Keratinocyte (primary cell): ENCODE data around the gene ZNF385A. TPM values are rescaled to one million over a fixed set of nuclear protein-coding genes. Genes with fewer than 3 reads are reported as not detected.

Source experiments
- DNase-seq: peaks from one replicate; pipeline ENCODE4 v3.0.0-alpha.2; 2011; ENCODE audit warnings: low read depth, missing footprints, low spot score
- FAIRE-seq: peaks from 2 replicates; lab custom pipeline; 2011; peaks lifted over from hg19 to GRCh38; lab: Jason Lieb, UNC
- H2AFZ ChIP-seq: 2 replicates; pipeline ENCODE4 v1.6.0; 2012; ENCODE audit warnings: low read length, control low read depth, inconsistent platforms; ENCODE audit not compliant: control insufficient read depth
- H3K27ac ChIP-seq: 2 replicates; pipeline ENCODE4 v1.5.1; 2011; ENCODE audit warnings: low read length; ENCODE audit not compliant: control insufficient read depth, insufficient read depth
- H3K27me3 ChIP-seq: 3 replicates; pipeline ENCODE4 v1.6.0; 2011; ENCODE audit warnings: low read length; ENCODE audit not compliant: control insufficient read depth, insufficient read depth; ENCODE audit errors: extremely low read depth
- H3K36me3 ChIP-seq, 2 experiments: 2 replicates in 1 of 2; 3 replicates in 1 of 2; pipeline ENCODE4 v1.5.1; 2011; ENCODE audit warnings: low read length in 2 of 2, mild to moderate bottlenecking in 1 of 2; ENCODE audit not compliant: control insufficient read depth in 2 of 2, insufficient read depth in 2 of 2; ENCODE audit errors: extremely low read depth in 1 of 2
- H3K4me1 ChIP-seq: 3 replicates; pipeline ENCODE4 v1.5.1; 2011; ENCODE audit warnings: low read length; ENCODE audit not compliant: control insufficient read depth, insufficient read depth; ENCODE audit errors: extremely low read depth
- H3K4me2 ChIP-seq: 3 replicates; pipeline ENCODE4 v1.6.0; 2011; ENCODE audit warnings: low read depth, low read length; ENCODE audit not compliant: control insufficient read depth, insufficient read depth; ENCODE audit errors: extremely low read depth
- H3K4me3 ChIP-seq, 3 experiments: fragments of 200-600 bp in 1 of 3; sonication (generic) in 1 of 3; 2 replicates in 2 of 3; 3 replicates in 1 of 3; pipeline ENCODE4 v1.5.1; 2011 to 2016; ENCODE audit warnings: low read length in 3 of 3, mild to moderate bottlenecking in 3 of 3, control low read depth in 2 of 3, inconsistent platforms in 1 of 3, low read depth in 1 of 3, mixed read lengths in 1 of 3, mixed run types in 1 of 3, moderate library complexity in 1 of 3; ENCODE audit not compliant: control insufficient read depth in 2 of 3, insufficient read depth in 2 of 3; ENCODE audit errors: extremely low read depth in 1 of 3
- H3K79me2 ChIP-seq: 2 replicates; pipeline ENCODE4 v1.6.0; 2012; ENCODE audit warnings: low read length; ENCODE audit not compliant: control insufficient read depth, insufficient read depth
- H3K9ac ChIP-seq: 3 replicates; pipeline ENCODE4 v1.6.0; 2011; ENCODE audit warnings: low read length; ENCODE audit not compliant: control insufficient read depth, insufficient read depth; ENCODE audit errors: extremely low read depth
- H3K9me1 ChIP-seq: 3 replicates; pipeline ENCODE4 v1.6.0; 2011; ENCODE audit warnings: low read length; ENCODE audit not compliant: control insufficient read depth, insufficient read depth; ENCODE audit errors: extremely low read depth
- H3K9me3 ChIP-seq: 2 replicates; pipeline ENCODE4 v1.5.1; 2012; ENCODE audit warnings: low read depth, low read length; ENCODE audit not compliant: control insufficient read depth
- H4K20me1 ChIP-seq: 3 replicates; pipeline ENCODE4 v1.6.0; 2011; ENCODE audit warnings: low read length; ENCODE audit not compliant: control insufficient read depth, insufficient read depth; ENCODE audit errors: extremely low read depth
- CTCF ChIP-seq, 3 experiments: IDR thresholded peaks in 1 of 3; conservative IDR thresholded peaks in 1 of 3; optimal IDR thresholded peaks in 1 of 3; 2 replicates in 2 of 3; 3 replicates in 1 of 3; pipeline versions ENCODE3 to v1.5.1; 2011; ENCODE audit warnings: low read length in 3 of 3, mild to moderate bottlenecking in 3 of 3, moderate library complexity in 2 of 3, control low read depth in 1 of 3, inconsistent platforms in 1 of 3; ENCODE audit not compliant: insufficient read depth in 2 of 3; ENCODE audit errors: extremely low read depth in 1 of 3
- EZH2 ChIP-seq: IDR thresholded peaks from one replicate; pipeline ENCODE4 v1.6.1; 2012; ENCODE audit warnings: inconsistent platforms, mild to moderate bottlenecking, low read length, moderate library complexity
- dilution Hi-C: fragments of 300-500 bp; cut with MboI; formaldehyde crosslinking; loops from one replicate; pipeline ENCODE4 v1.7.0; 2020; ENCODE audit warnings: low sequenced_read_pairs; ENCODE audit not compliant: extremely low pct_ligation_motif_present
- polyA plus RNA-seq, 5 experiments: library from polyadenylated mRNA; depleted of rRNA in 3 of 5; stranded (reverse) in 3 of 5; stranded (forward) in 1 of 5; unstranded in 1 of 5; fragments of >200 nt; gene quantifications; 1 replicate in 1 of 5; 2 replicates in 3 of 5; 3 replicates in 1 of 5; pipeline versions ENCODE4 v1.2.1 to v1.2.3, GENCODE V29; 2011 to 2012; ENCODE audit warnings: missing spikeins in 2 of 5, low read depth in 1 of 5, low replicate concordance in 1 of 5

ZNF385A gene
- polyA plus RNA-seq, 1 donor (not counting 4 experiments of a cell fraction or from before 2014, with no cell fraction given), result 11.4 TPM

GRCh38 chr12:54377797-54378515, 6.6 kb downstream of the ZNF385A start:
- Histone ChIP-seq H3K4me2 (no peak overlapping the region), H3K27me3 (no peaks in the 10 kb centered on the region), H3K4me1 (peaks cover 42% of the 10 kb centered on the region), H3K36me3 (peaks cover 66 to 69% of the 10 kb centered on the region in 2 experiments), H4K20me1 (peaks cover 22% of the 10 kb centered on the region), H3K4me3 (no peak overlapping the region), H3K9me3 (no peaks in the 10 kb centered on the region), H3K27ac (no peak overlapping the region), H3K79me2 (peaks cover 56% of the 10 kb centered on the region), H3K9ac (no peak overlapping the region), H2AFZ (no peak overlapping the region), H3K9me1 (peaks cover 3% of the 10 kb centered on the region)
- dilution Hi-C loops, result no loop called here
- DNase-seq (no peak), FAIRE-seq (no peak)
- no peak for TF ChIP-seq CTCF (optimal IDR thresholded peaks at IDR 0.05 in 1 of 3, IDR thresholded peaks at IDR 0.05 in 1 of 3, conservative IDR thresholded peaks at IDR 0.05 in 1 of 3; ENCODE audit: extremely low read depth in 1 of 3, insufficient read depth in 2 of 3, low read length in 3 of 3)
- TF ChIP-seq EZH2, result no peak

GRCh38 chr12:54377007-54377406, 7.5 kb downstream of the ZNF385A start:
- DNase-seq, result no peak
- no peak for TF ChIP-seq EZH2
- TF ChIP-seq CTCF (optimal IDR thresholded peaks at IDR 0.05 in 1 of 3, IDR thresholded peaks at IDR 0.05 in 1 of 3, conservative IDR thresholded peaks at IDR 0.05 in 1 of 3; ENCODE audit: extremely low read depth in 1 of 3, insufficient read depth in 2 of 3, low read length in 3 of 3), result no peak
- Histone ChIP-seq H3K9me3 (no peaks in the 10 kb centered on the region), H3K27me3 (no peaks in the 10 kb centered on the region), H3K4me1 (peaks cover 35% of the 10 kb centered on the region), H3K9ac (no peak overlapping the region), H3K79me2 (peaks cover 51% of the 10 kb centered on the region), H3K9me1 (peaks cover 3% of the 10 kb centered on the region), H4K20me1 (peaks cover 22% of the 10 kb centered on the region), H3K36me3 (peaks cover 64 to 73% of the 10 kb centered on the region in 2 experiments), H3K4me2 (no peak overlapping the region), H3K4me3 (no peak overlapping the region), H2AFZ (no peak overlapping the region), H3K27ac (no peak overlapping the region)
- dilution Hi-C loops, result no loop called here
- FAIRE-seq, result no peak
